Measurements from ENCODE around the gene AKAP13. TPM values are rescaled to one million over a fixed set of nuclear protein-coding genes. Genes with fewer than 3 reads are reported as not detected.

AKAP13 gene
- polyA plus RNA-seq, 2 of the 4 experiments (the other 2 are of a cell fraction), result 20.4 to 28.8 TPM

DNA sequence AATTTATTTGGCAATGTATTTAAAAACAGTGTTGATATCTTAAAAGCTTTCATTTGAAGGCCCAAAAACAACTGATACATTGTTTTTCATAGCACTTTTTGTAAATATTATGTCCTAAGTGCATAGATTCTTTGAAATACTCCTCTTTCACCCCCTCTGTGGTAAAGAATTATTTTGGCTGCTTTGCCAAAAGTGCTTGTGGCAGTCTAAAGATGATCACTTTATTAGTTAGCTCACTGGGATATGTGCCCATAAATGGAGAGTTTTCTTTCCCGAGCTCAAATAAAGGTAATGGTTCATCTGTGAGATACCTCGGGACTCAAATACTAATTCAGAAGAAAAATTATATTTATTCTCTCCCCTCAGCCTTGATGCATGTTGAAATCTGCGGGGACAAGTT, 16.7 kb downstream of the AKAP13 start:
- 69% methylated on average over 3 of the region's 3 CpGs for WGBS (ENCODE audit: missing lambda C conversion rate)
- Histone ChIP-seq H3K4me1 (peaks cover 42% of the 10 kb centered on the region), H3K27ac (no peak overlapping the region), H3K4me2 (no peak overlapping the region), H3K4me3 (no peak overlapping the region), H3K9me3 (no peaks in the 10 kb centered on the region)
- CTCF ChIA-PET, result interaction anchor here (0.7 to 1.6 kb wide), 4 partner anchors 17 to 101 kb away, joined by 3 to 5 read pairs (median 4); no protein-coding TSS in a partner anchor
- DNase-seq (ENCODE audit: low read depth in 1 of 2, low spot score in 1 of 2) (no peak), FAIRE-seq (no peak), ATAC-seq (no peak)
- no peak for TF ChIP-seq HEYL (CRISPR knock-in tag; IDR thresholded peaks at IDR 0.05)
- TF ChIP-seq HOXA7 (CRISPR knock-in tag; IDR thresholded peaks at IDR 0.05), result no peak
- no peak for TF ChIP-seq CBX2 (IDR thresholded peaks at IDR 0.05; ENCODE audit: borderline replicate concordance, low read depth)
- no peak for TF ChIP-seq ZNF302 (CRISPR knock-in tag; IDR thresholded peaks at IDR 0.05)
- TF ChIP-seq JUNB (IDR thresholded peaks at IDR 0.05), result no peak
- TF ChIP-seq RAD21 (conservative IDR thresholded peaks at IDR 0.05 in 1 of 2, IDR thresholded peaks at IDR 0.05 in 1 of 2), result no peak
- TF ChIP-seq RCOR1 (IDR thresholded peaks at IDR 0.05; ENCODE audit: low read depth, low read length), result no peak
- TF ChIP-seq CBX8 (IDR thresholded peaks at IDR 0.05), result no peak
- no peak for TF ChIP-seq SMC3 (IDR thresholded peaks at IDR 0.05)
- TF ChIP-seq, protein P1, sequence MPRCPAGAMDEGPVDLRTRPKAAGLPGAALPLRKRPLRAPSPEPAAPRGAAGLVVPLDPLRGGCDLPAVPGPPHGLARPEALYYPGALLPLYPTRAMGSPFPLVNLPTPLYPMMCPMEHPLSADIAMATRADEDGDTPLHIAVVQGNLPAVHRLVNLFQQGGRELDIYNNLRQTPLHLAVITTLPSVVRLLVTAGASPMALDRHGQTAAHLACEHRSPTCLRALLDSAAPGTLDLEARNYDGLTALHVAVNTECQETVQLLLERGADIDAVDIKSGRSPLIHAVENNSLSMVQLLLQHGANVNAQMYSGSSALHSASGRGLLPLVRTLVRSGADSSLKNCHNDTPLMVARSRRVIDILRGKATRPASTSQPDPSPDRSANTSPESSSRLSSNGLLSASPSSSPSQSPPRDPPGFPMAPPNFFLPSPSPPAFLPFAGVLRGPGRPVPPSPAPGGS (IDR thresholded peaks at IDR 0.05), result no peak
- no peak for TF ChIP-seq CHD2 (IDR thresholded peaks at IDR 0.05; ENCODE audit: low read length, partially characterized antibody)
- no peak for TF ChIP-seq HOXB13 (CRISPR knock-in tag; IDR thresholded peaks at IDR 0.05; ENCODE audit: low read depth)
- TF ChIP-seq HES2 (IDR thresholded peaks at IDR 0.05), result no peak
- TF ChIP-seq ZFP36 (IDR thresholded peaks at IDR 0.05; ENCODE audit: borderline replicate concordance, partially characterized antibody), result no peak
- TF ChIP-seq TFCP2L1 (CRISPR knock-in tag; IDR thresholded peaks at IDR 0.05), result no peak
- TF ChIP-seq NFE2L2 (conservative IDR thresholded peaks at IDR 0.05; ENCODE audit: low read length), result no peak
- TF ChIP-seq, protein P2, sequence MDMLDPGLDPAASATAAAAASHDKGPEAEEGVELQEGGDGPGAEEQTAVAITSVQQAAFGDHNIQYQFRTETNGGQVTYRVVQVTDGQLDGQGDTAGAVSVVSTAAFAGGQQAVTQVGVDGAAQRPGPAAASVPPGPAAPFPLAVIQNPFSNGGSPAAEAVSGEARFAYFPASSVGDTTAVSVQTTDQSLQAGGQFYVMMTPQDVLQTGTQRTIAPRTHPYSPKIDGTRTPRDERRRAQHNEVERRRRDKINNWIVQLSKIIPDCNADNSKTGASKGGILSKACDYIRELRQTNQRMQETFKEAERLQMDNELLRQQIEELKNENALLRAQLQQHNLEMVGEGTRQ (IDR thresholded peaks at IDR 0.05), result no peak
- POLR2A ChIA-PET, result interaction anchor here (0.7 to 1.5 kb wide), 3 partner anchors 9 to 46 kb away, joined by 4 to 5 read pairs (median 5); partner anchors contain the start of gene AKAP13

DNA sequence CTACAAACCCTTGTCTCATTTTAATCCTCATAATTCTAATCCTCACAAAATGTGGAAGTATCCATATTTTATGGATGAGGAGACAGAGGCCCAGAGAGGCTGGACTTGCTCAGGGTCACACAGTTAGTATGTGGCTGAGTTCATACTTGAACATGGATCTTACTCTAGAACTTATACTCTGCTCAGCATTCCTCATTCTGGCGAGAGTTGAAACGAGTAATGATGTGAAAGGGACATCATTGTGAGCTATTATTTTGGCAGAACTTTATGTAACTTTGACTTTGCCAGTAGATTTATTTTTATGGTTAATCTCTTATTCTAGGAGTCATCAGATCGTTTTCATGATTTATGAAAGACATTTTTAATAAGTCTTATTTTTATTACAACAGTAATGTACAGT, 17.5 kb downstream of the AKAP13 start:
- FAIRE-seq, result no peak
- 84% methylated on average over 3 of the region's 3 CpGs for WGBS (ENCODE audit: missing lambda C conversion rate)
- no peak for ATAC-seq
- no peak overlapping the region for H3K4me3 ChIP-seq
- ChIA-PET POLR2A (interaction anchor here (1.1 to 1.5 kb wide), 2 partner anchors 9 to 18 kb away, joined by 4 to 5 read pairs; partner anchors contain the start of gene AKAP13), CTCF (interaction anchor here (0.5 to 1.6 kb wide), 6 partner anchors 14 to 88 kb away, joined by 3 to 4 read pairs (median 3); no protein-coding TSS in a partner anchor)
- no peaks in the 10 kb centered on the region for H3K9me3 ChIP-seq
- H3K27ac ChIP-seq, result no peak overlapping the region
- DNase-seq (ENCODE audit: low read depth in 1 of 2, low spot score in 1 of 2), result no peak
- TF ChIP-seq POLR2A (IDR thresholded peaks at IDR 0.05; ENCODE audit: low read length), result no peak
- no peak for TF ChIP-seq ZC3H11A (IDR thresholded peaks at IDR 0.05)
- TF ChIP-seq JUN (IDR thresholded peaks at IDR 0.05), result no peak
- no peak for TF ChIP-seq MAZ (IDR thresholded peaks at IDR 0.05; ENCODE audit: borderline replicate concordance, low read depth, low read length)
- no peak for TF ChIP-seq ATOH8 (CRISPR knock-in tag; IDR thresholded peaks at IDR 0.05; ENCODE audit: low read depth)
- TF ChIP-seq NFE2L2 (conservative IDR thresholded peaks at IDR 0.05; ENCODE audit: low read length), result no peak
- TF ChIP-seq HES2 (IDR thresholded peaks at IDR 0.05), result no peak
- no peak for TF ChIP-seq NPAS2 (CRISPR knock-in tag; IDR thresholded peaks at IDR 0.05; ENCODE audit: borderline replicate concordance)
- no peak for TF ChIP-seq CBX2 (IDR thresholded peaks at IDR 0.05; ENCODE audit: borderline replicate concordance, low read depth)
- TF ChIP-seq FOSB (CRISPR knock-in tag; IDR thresholded peaks at IDR 0.05), result no peak
- TF ChIP-seq CHD2 (IDR thresholded peaks at IDR 0.05; ENCODE audit: low read length, partially characterized antibody), result no peak
- no peak for TF ChIP-seq MYC (IDR thresholded peaks at IDR 0.05; ENCODE audit: borderline replicate concordance, low read length)
- TF ChIP-seq KDM5A (IDR thresholded peaks at IDR 0.05), result no peak
- no peak for TF ChIP-seq CHD4 (IDR thresholded peaks at IDR 0.05; ENCODE audit: borderline replicate concordance)
- H3K4me2 ChIP-seq, result no peak overlapping the region
- H3K4me1 ChIP-seq, result peaks cover 47% of the 10 kb centered on the region
